Measurements from ENCODE around the gene NALCN. TPM values are rescaled to one million over a fixed set of nuclear protein-coding genes. Genes with fewer than 3 reads are reported as not detected.

Gene NALCN
- total RNA-seq, 2 donors from 2014 or later: 3.2 TPM; not detected in 1

GRCh38 chr13:101291646-101292515 is 124.4 kb downstream of the NALCN start:
- TF ChIP-seq CTCF (IDR thresholded peaks at IDR 0.05) (no peak), POLR2A (IDR thresholded peaks at IDR 0.05) (no peak), POLR2AphosphoS5 (IDR thresholded peaks at IDR 0.05) (no peak)
- intact Hi-C loops (cut with DNase I): no loop called here
- Histone ChIP-seq H3K27ac (no peak overlapping the region), H3K9me3 (no peaks in the 10 kb centered on the region), H3K4me1 (replicated peaks) (no peaks in the 10 kb centered on the region), H3K36me3 (no peaks in the 10 kb centered on the region), H3K27me3 (replicated peaks; ENCODE audit: insufficient read depth) (no peaks in the 10 kb centered on the region), H3K4me3 (no peak overlapping the region)
- WGBS: 81% methylated on average over 10 of the region's 10 CpGs
- DNase-seq (ENCODE audit: low spot score): no peak

- Histone ChIP-seq H3K36me3 (no peaks in the 10 kb centered on the region), H3K27ac (no peak overlapping the region), H3K9me3 (no peaks in the 10 kb centered on the region), H3K4me3 (no peak overlapping the region), H3K4me1 (replicated peaks) (no peaks in the 10 kb centered on the region), H3K27me3 (replicated peaks; ENCODE audit: insufficient read depth) (no peaks in the 10 kb centered on the region)
- no peak for TF ChIP-seq CTCF (IDR thresholded peaks at IDR 0.05)
- TF ChIP-seq POLR2AphosphoS5 (IDR thresholded peaks at IDR 0.05): no peak
- no peak for TF ChIP-seq POLR2A (IDR thresholded peaks at IDR 0.05)
- intact Hi-C loops (cut with DNase I): no loop called here
- 58% methylated on average over 2 of the region's 2 CpGs for WGBS
- DNase-seq (ENCODE audit: low spot score): no peak
Observed at GRCh38 chr13:101291206-101291605, 125.1 kb downstream of the NALCN start.

GRCh38 chr13:101289764-101290163 is 126.5 kb downstream of the NALCN start:
- TF ChIP-seq POLR2A (IDR thresholded peaks at IDR 0.05) (no peak), CTCF (IDR thresholded peaks at IDR 0.05) (no peak), POLR2AphosphoS5 (IDR thresholded peaks at IDR 0.05) (no peak)
- no peaks in the 10 kb centered on the region for H3K4me1 ChIP-seq (replicated peaks)
- DNase-seq (ENCODE audit: low spot score): no peak
- no peak overlapping the region for H3K27ac ChIP-seq
- no peaks in the 10 kb centered on the region for H3K27me3 ChIP-seq (replicated peaks; ENCODE audit: insufficient read depth)
- no peaks in the 10 kb centered on the region for H3K36me3 ChIP-seq
- WGBS: 9% methylated on average over 5 of the region's 5 CpGs
- no peak overlapping the region for H3K4me3 ChIP-seq
- intact Hi-C loops (cut with DNase I): no loop called here
- no peaks in the 10 kb centered on the region for H3K9me3 ChIP-seq

- no peak for DNase-seq (ENCODE audit: low spot score)
- WGBS: 30% methylated on average over 3 of the region's 3 CpGs
- H3K36me3 ChIP-seq: no peaks in the 10 kb centered on the region
Observed at GRCh38 chr13:101283782-101284181, 132.5 kb downstream of the NALCN start.

More at GRCh38 chr13:101283782-101284181, 132.5 kb downstream of the NALCN start:
- H3K27me3 ChIP-seq (replicated peaks; ENCODE audit: insufficient read depth): no peaks in the 10 kb centered on the region
- intact Hi-C loops (cut with DNase I): no loop called here
- no peaks in the 10 kb centered on the region for H3K4me1 ChIP-seq (replicated peaks)
- TF ChIP-seq POLR2AphosphoS5 (IDR thresholded peaks at IDR 0.05) (no peak), CTCF (IDR thresholded peaks at IDR 0.05) (no peak), POLR2A (IDR thresholded peaks at IDR 0.05) (no peak)
- H3K27ac ChIP-seq: no peak overlapping the region
- no peak overlapping the region for H3K4me3 ChIP-seq
- no peaks in the 10 kb centered on the region for H3K9me3 ChIP-seq

Measured in prostate gland (tissue), 2 donors.